Adrenal gland (tissue), 5 donors: ENCODE data around the gene ADIRF.
A peak's percentile ranks its signal among the peaks of the same experiment; 100 is the strongest.

ENCODE experiments used
- POLR2A ChIP-seq, 2 donors: fragments of 450-650 bp; IDR thresholded peaks; one replicate each; pipeline ENCODE4 v1.6.1; 2017; ENCODE audit warnings: antibody characterized with exemption in 2 of 2, mild to moderate bottlenecking in 2 of 2, moderate library complexity in 1 of 2
- TF ChIP-seq, protein P1 (sequence below), 6 experiments: fragments of 450-650 bp in 4 of 6; fragments of 200-600 bp in 2 of 6; sonication (generic) in 1 of 6; IDR thresholded peaks; 1 replicate in 5 of 6; 2 replicates in 1 of 6; pipeline versions ENCODE4 v1.5.1 to v1.8.0; 2016 to 2021; ENCODE audit warnings: antibody characterized with exemption in 6 of 6, mild to moderate bottlenecking in 2 of 6, moderate library complexity in 1 of 6
- donor health status: DM: no; HTN: no; CAD: no.

DNA sequence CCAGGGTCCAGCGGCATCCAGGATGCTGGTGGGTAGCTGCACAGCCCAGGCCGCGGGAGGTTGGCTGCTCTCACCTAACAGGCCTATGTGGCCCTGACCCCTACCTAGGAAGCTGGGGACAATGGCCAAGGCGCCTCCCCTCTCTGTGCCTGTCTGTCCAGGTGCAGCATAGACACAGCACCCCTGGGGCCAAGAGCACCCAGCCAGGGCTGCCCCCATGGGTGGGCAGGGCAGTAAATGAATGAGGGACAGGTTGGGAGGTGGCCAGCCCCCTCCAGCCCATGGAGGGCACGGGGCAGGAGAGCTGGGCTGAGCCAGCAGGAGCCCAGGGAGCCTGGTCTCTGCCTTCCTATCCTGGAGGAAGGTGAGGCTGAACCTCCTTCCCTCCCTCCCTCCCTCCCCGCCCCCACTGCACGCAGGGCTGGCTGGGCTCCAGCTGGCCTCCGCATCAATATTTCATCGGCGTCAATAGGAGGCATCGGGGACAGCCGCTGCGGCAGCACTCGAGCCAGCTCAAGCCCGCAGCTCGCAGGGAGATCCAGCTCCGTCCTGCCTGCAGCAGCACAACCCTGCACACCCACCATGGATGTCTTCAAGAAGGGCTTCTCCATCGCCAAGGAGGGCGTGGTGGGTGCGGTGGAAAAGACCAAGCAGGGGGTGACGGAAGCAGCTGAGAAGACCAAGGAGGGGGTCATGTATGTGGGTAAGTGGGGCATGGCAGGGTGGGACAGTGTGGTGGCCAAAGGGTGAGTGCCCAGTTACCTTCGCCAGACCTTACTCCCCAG, 10.0 kb upstream of the ADIRF start, which contains the start of gene SNCG:
- TF ChIP-seq POLR2A (IDR thresholded peaks at IDR 0.05), result peak in 1 of 2 donors; percentile 75
- TF ChIP-seq, protein P1, sequence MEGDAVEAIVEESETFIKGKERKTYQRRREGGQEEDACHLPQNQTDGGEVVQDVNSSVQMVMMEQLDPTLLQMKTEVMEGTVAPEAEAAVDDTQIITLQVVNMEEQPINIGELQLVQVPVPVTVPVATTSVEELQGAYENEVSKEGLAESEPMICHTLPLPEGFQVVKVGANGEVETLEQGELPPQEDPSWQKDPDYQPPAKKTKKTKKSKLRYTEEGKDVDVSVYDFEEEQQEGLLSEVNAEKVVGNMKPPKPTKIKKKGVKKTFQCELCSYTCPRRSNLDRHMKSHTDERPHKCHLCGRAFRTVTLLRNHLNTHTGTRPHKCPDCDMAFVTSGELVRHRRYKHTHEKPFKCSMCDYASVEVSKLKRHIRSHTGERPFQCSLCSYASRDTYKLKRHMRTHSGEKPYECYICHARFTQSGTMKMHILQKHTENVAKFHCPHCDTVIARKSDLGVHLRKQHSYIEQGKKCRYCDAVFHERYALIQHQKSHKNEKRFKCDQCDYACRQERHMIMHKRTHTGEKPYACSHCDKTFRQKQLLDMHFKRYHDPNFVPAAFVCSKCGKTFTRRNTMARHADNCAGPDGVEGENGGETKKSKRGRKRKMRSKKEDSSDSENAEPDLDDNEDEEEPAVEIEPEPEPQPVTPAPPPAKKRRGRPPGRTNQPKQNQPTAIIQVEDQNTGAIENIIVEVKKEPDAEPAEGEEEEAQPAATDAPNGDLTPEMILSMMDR (IDR thresholded peaks at IDR 0.05), result peak in 1 of 6 experiments; percentile 3
